ENCODE data around the gene NFKBIL1.

DNA sequence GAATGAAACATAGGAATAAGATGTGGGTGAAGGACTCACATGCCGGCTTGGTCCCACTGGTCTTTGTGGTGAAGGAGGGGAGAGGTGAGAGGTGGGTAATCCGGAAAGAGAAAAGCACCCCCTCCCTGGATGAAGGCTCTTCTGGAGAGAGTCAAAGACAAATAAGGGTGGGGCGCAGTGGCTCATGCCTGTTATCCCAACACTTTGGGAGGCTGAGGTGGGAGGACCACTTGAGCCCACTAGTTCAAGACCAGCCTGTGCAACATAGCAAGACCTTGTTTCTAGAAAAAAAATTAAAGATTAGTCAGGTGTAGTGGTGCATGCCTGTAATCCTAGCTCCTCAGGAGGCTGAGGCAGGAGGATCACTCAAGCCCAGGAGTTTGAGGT lies 31.7 kb downstream of the NFKBIL1 start:
- TF ChIP-seq, protein P1, sequence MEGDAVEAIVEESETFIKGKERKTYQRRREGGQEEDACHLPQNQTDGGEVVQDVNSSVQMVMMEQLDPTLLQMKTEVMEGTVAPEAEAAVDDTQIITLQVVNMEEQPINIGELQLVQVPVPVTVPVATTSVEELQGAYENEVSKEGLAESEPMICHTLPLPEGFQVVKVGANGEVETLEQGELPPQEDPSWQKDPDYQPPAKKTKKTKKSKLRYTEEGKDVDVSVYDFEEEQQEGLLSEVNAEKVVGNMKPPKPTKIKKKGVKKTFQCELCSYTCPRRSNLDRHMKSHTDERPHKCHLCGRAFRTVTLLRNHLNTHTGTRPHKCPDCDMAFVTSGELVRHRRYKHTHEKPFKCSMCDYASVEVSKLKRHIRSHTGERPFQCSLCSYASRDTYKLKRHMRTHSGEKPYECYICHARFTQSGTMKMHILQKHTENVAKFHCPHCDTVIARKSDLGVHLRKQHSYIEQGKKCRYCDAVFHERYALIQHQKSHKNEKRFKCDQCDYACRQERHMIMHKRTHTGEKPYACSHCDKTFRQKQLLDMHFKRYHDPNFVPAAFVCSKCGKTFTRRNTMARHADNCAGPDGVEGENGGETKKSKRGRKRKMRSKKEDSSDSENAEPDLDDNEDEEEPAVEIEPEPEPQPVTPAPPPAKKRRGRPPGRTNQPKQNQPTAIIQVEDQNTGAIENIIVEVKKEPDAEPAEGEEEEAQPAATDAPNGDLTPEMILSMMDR (IDR thresholded peaks at IDR 0.05; ENCODE audit: poor library complexity) = no peak
- no peak for TF ChIP-seq EZH2phosphoT487 (IDR thresholded peaks at IDR 0.05; ENCODE audit: low read depth, severe bottlenecking, unreplicated experiment)

Data from hepatocyte (in vitro differentiated cells).